SJCRH30 (cell line): ENCODE measurements around the gene SLC25A51. TPM values are rescaled to one million over a fixed set of nuclear protein-coding genes. Genes with fewer than 3 reads are reported as not detected.
"Not testable (repeated sequence)": the region's sequence is repeated elsewhere in the genome, so short reads cannot be mapped to it uniquely, and the experiment has no call there.

Source experiments
- DNase-seq, 2 experiments: peaks; one replicate each; pipeline ENCODE4 v3.0.0-alpha.2; 2015 to 2020
- H3K27ac ChIP-seq: fragments of 250-450 bp; sonication (Bioruptor Pico); 2 replicates; pipeline ENCODE4 v1.5.1; 2020; ENCODE audit warnings: mild to moderate bottlenecking, moderate library complexity
- H3K27me3 ChIP-seq: fragments of 250-450 bp; sonication (Bioruptor Pico); 2 replicates; pipeline ENCODE4 v1.5.1; 2020; ENCODE audit warnings: mild to moderate bottlenecking, moderate library complexity
- H3K36me3 ChIP-seq: fragments of 250-450 bp; sonication (Bioruptor Pico); 2 replicates; pipeline ENCODE4 v1.5.1; 2020; ENCODE audit warnings: mild to moderate bottlenecking, moderate library complexity
- H3K4me1 ChIP-seq: fragments of 250-450 bp; sonication (Bioruptor Pico); 2 replicates; pipeline ENCODE4 v1.5.1; 2020; ENCODE audit warnings: mild to moderate bottlenecking, moderate library complexity
- H3K4me3 ChIP-seq: fragments of 250-450 bp; sonication (Bioruptor Pico); 2 replicates; pipeline ENCODE4 v1.5.1; 2020; ENCODE audit warnings: mild to moderate bottlenecking, moderate library complexity
- H3K9me3 ChIP-seq: fragments of 250-450 bp; sonication (Bioruptor Pico); replicated peaks from 2 replicates; pipeline ENCODE4 v1.5.1; 2020; ENCODE audit warnings: mild to moderate bottlenecking, moderate library complexity
- total RNA-seq: library from RNA; depleted of rRNA; stranded (reverse); fragments of >200 nt; shearing (Covaris generic); gene quantifications from 2 replicates; pipeline ENCODE4 v1.2.3, GENCODE V29; 2014

SLC25A51 gene
- total RNA-seq, 1 experiment from 2014 or later, result 33.8 TPM

- no peak for DNase-seq
- Histone ChIP-seq H3K4me1 (peaks cover 17% of the 10 kb centered on the region; the same call in 1 of the 2 replicates), H3K36me3 (no peaks in the 10 kb centered on the region), H3K4me3 (no peak overlapping the region), H3K27me3 (no peaks in the 10 kb centered on the region), H3K9me3 (no peaks in the 10 kb centered on the region), H3K27ac (no peak overlapping the region)
Observed at GRCh38 chr9:37909326-37909725, 5.4 kb upstream of the SLC25A51 start.

GRCh38 chr9:37908698-37909186 is 4.8 kb upstream of the SLC25A51 start:
- Histone ChIP-seq H3K27ac (no peak overlapping the region), H3K9me3 (no peaks in the 10 kb centered on the region), H3K4me1 (peaks cover 17% of the 10 kb centered on the region; the same call in 1 of the 2 replicates), H3K4me3 (no peak overlapping the region), H3K27me3 (no peaks in the 10 kb centered on the region), H3K36me3 (no peaks in the 10 kb centered on the region)
- no peak for DNase-seq

GRCh38 chr9:37908283-37908682 is 4.4 kb upstream of the SLC25A51 start:
- DNase-seq, result no peak
- no peaks in the 10 kb centered on the region for H3K36me3 ChIP-seq
- no peaks in the 10 kb centered on the region for H3K27me3 ChIP-seq
- H3K4me3 ChIP-seq, result no peak overlapping the region
- peaks cover 17% of the 10 kb centered on the region; the same call in 1 of the 2 replicates for H3K4me1 ChIP-seq
- H3K27ac ChIP-seq, result no peak overlapping the region
- H3K9me3 ChIP-seq, result no peaks in the 10 kb centered on the region

GRCh38 chr9:37906312-37907239 is 2.6 kb upstream of the SLC25A51 start:
- DNase-seq, result no peak
- no peaks in the 10 kb centered on the region for H3K27me3 ChIP-seq
- peaks cover 20% of the 10 kb centered on the region for H3K4me1 ChIP-seq
- H3K36me3 ChIP-seq, result no peaks in the 10 kb centered on the region
- H3K27ac ChIP-seq, result no peak overlapping the region
- no peaks in the 10 kb centered on the region for H3K9me3 ChIP-seq
- no peak overlapping the region for H3K4me3 ChIP-seq

- DNase-seq, result no peak
- Histone ChIP-seq H3K36me3 (no peaks in the 10 kb centered on the region), H3K9me3 (no peaks in the 10 kb centered on the region), H3K4me3 (no peak overlapping the region), H3K27me3 (no peaks in the 10 kb centered on the region), H3K4me1 (peaks cover 15% of the 10 kb centered on the region), H3K27ac (no peak overlapping the region)
Observed at GRCh38 chr9:37905776-37906175, 1.8 kb upstream of the SLC25A51 start.

- no peak for DNase-seq
- peaks cover 15% of the 10 kb centered on the region for H3K4me1 ChIP-seq
- no peaks in the 10 kb centered on the region for H3K27me3 ChIP-seq
- H3K27ac ChIP-seq, result no peak overlapping the region
- no peaks in the 10 kb centered on the region for H3K36me3 ChIP-seq
- no peaks in the 10 kb centered on the region for H3K9me3 ChIP-seq
- peak overlapping the region; percentile 69 for H3K4me3 ChIP-seq
Observed at GRCh38 chr9:37905131-37905505, 1.2 kb upstream of the SLC25A51 start.

- DNase-seq, result no peak
- Histone ChIP-seq H3K4me1 (peaks cover 15% of the 10 kb centered on the region), H3K9me3 (no peaks in the 10 kb centered on the region), H3K27me3 (no peaks in the 10 kb centered on the region), H3K27ac (peak overlapping the region; percentile 50), H3K4me3 (peak overlapping the region; percentile 69), H3K36me3 (no peaks in the 10 kb centered on the region)
Observed at GRCh38 chr9:37904445-37905130, 661 bp upstream of the SLC25A51 start.

- peaks cover 15% of the 10 kb centered on the region for H3K4me1 ChIP-seq
- no peaks in the 10 kb centered on the region for H3K9me3 ChIP-seq
- H3K27me3 ChIP-seq, result no peaks in the 10 kb centered on the region
- peak in 1 of 2 experiments; percentile 13 for DNase-seq
- peak overlapping the region; percentile 69 for H3K4me3 ChIP-seq
- peaks cover 8% of the 10 kb centered on the region for H3K36me3 ChIP-seq
- H3K27ac ChIP-seq, result peak overlapping the region; percentile 50
Observed at GRCh38 chr9:37902796-37903646, 906 bp downstream of the SLC25A51 start.

- Histone ChIP-seq H3K27me3 (no peaks in the 10 kb centered on the region), H3K4me3 (no peak overlapping the region; the same call in 1 of the 2 replicates), H3K4me1 (peaks cover 15% of the 10 kb centered on the region), H3K36me3 (peaks cover 13% of the 10 kb centered on the region), H3K27ac (no peak overlapping the region), H3K9me3 (no peaks in the 10 kb centered on the region)
- DNase-seq, result no peak
Observed at GRCh38 chr9:37902131-37902530, 1.8 kb downstream of the SLC25A51 start.

- peaks cover 5% of the 10 kb centered on the region for H3K4me1 ChIP-seq
- H3K4me3 ChIP-seq, result no peak overlapping the region
- no peak for DNase-seq
- H3K36me3 ChIP-seq, result peaks cover 22% of the 10 kb centered on the region
- H3K27ac ChIP-seq, result no peak overlapping the region
- no peaks in the 10 kb centered on the region for H3K9me3 ChIP-seq
- no peaks in the 10 kb centered on the region for H3K27me3 ChIP-seq
Observed at GRCh38 chr9:37899041-37899440, 4.9 kb downstream of the SLC25A51 start.

- Histone ChIP-seq H3K9me3 (no peaks in the 10 kb centered on the region), H3K4me1 (peaks cover 5% of the 10 kb centered on the region), H3K4me3 (no peak overlapping the region), H3K36me3 (peaks cover 25% of the 10 kb centered on the region), H3K27ac (no peak overlapping the region), H3K27me3 (no peaks in the 10 kb centered on the region)
- no peak for DNase-seq
Observed at GRCh38 chr9:37897665-37898064, 6.3 kb downstream of the SLC25A51 start.

- no peaks in the 10 kb centered on the region for H3K27me3 ChIP-seq
- DNase-seq, result no peak
- H3K4me3 ChIP-seq, result no peak overlapping the region
- no peaks in the 10 kb centered on the region for H3K4me1 ChIP-seq
- peaks cover 16% of the 10 kb centered on the region for H3K36me3 ChIP-seq
- no peaks in the 10 kb centered on the region for H3K9me3 ChIP-seq
- H3K27ac ChIP-seq, result no peak overlapping the region
Observed at GRCh38 chr9:37892063-37892462, 11.9 kb downstream of the SLC25A51 start.

- H3K36me3 ChIP-seq, result peaks cover 13% of the 10 kb centered on the region
- H3K27ac ChIP-seq, H3K4me1 ChIP-seq, H3K4me3 ChIP-seq, H3K27me3 ChIP-seq, H3K9me3 ChIP-seq, DNase-seq: not testable (repeated sequence)
Observed at GRCh38 chr9:37891042-37891441, 12.9 kb downstream of the SLC25A51 start.

GRCh38 chr9:37889536-37889935 is 14.4 kb downstream of the SLC25A51 start:
- no peaks in the 10 kb centered on the region for H3K9me3 ChIP-seq
- H3K4me1 ChIP-seq, result no peaks in the 10 kb centered on the region
- DNase-seq, result no peak
- peaks cover 9% of the 10 kb centered on the region for H3K36me3 ChIP-seq
- H3K27me3 ChIP-seq, result no peaks in the 10 kb centered on the region
- no peak overlapping the region for H3K4me3 ChIP-seq
- no peak overlapping the region for H3K27ac ChIP-seq
